Astrocyte (in vitro differentiated cells and primary cell): ENCODE data around the gene UBE2Z.

Experiments used
- EZH2 ChIP-seq: IDR thresholded peaks from 2 replicates; pipeline ENCODE4 v1.6.1; 2012; ENCODE audit warnings: mild to moderate bottlenecking, low read length, inconsistent platforms; ENCODE audit not compliant: insufficient read depth
- TF ChIP-seq, protein P1 (sequence below): IDR thresholded peaks from 2 replicates; pipeline ENCODE4 v1.5.1; 2011; ENCODE audit warnings: low read depth, mild to moderate bottlenecking, inconsistent platforms, low read length, moderate library complexity; ENCODE audit not compliant: insufficient read depth

DNA sequence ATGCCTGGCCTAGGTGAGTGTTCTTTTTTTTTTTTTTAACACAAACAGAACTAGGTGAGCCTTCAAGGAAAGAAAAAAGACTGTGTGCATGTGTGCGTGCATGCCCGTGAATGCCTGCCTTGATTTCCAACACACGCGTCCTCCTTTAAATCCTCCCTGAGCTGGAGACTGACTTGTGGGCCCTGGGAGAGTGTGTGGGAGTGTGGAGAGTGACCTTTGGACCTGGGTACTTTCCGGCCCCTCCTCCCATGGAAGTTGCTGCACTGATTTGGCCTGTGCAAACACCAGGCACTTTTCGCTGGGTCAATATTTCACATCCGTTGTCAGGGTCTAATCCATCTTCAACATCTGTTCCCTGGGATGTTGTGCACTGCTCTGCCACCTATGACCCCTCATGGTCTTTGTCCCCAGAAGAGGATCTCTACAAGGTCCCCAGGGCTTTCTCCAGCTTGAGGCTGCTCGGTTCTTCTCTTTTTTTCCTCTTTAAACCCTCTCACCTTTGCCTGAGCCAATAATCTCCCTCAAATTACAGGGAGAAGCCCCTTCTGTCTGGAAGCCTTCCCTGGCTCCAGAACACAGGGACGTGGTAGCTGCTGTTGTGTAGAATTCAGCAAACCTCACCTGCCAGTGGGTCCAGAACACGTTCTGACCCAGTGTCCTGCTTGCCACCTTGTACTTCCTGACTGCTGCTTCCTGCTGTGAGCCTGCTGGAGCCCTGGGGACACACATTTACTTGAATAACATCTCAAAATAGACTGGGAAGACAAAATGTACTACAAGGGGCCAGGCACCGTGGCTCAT is 36.5 kb upstream of the UBE2Z start:
- TF ChIP-seq, protein P1, sequence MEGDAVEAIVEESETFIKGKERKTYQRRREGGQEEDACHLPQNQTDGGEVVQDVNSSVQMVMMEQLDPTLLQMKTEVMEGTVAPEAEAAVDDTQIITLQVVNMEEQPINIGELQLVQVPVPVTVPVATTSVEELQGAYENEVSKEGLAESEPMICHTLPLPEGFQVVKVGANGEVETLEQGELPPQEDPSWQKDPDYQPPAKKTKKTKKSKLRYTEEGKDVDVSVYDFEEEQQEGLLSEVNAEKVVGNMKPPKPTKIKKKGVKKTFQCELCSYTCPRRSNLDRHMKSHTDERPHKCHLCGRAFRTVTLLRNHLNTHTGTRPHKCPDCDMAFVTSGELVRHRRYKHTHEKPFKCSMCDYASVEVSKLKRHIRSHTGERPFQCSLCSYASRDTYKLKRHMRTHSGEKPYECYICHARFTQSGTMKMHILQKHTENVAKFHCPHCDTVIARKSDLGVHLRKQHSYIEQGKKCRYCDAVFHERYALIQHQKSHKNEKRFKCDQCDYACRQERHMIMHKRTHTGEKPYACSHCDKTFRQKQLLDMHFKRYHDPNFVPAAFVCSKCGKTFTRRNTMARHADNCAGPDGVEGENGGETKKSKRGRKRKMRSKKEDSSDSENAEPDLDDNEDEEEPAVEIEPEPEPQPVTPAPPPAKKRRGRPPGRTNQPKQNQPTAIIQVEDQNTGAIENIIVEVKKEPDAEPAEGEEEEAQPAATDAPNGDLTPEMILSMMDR: no peak
- TF ChIP-seq EZH2: no peak
